ENCODE results near the gene GBE1.
A peak's percentile ranks its signal among the peaks of the same experiment; 100 is the strongest.

The GBE1 gene

DNA sequence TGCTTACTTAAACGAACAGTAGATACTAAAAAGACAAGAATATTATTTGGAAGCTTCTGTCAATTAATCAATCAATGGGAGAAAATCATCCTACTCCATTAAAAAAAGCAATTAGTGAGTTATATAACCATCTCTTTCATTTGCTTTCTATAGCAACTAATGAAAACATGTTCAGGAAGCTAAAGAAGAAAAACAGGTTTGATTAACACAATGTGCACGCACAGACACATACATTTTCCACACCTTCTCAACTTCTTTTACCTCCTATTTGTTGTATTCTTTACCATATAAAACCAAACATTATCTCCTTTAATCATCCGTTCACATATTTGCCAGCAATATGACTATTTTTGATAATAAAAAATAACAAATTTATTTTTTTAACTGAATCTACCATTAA lies 111.3 kb downstream of the GBE1 start:
- no peak for DNase-seq (ENCODE audit: insufficient read length, low spot score)
- TF ChIP-seq TAF1 (IDR thresholded peaks at IDR 0.05; ENCODE audit: low read depth, low read length), result no peak
- TF ChIP-seq SPI1 (IDR thresholded peaks at IDR 0.05; ENCODE audit: low read depth, low read length), result no peak
- TF ChIP-seq POLR2AphosphoS5 (IDR thresholded peaks at IDR 0.05; ENCODE audit: low read depth, low read length), result no peak
- TF ChIP-seq PAX5 (IDR thresholded peaks at IDR 0.05; ENCODE audit: insufficient read depth, low read length, severe bottlenecking), result no peak
- TF ChIP-seq POU2F2 (IDR thresholded peaks at IDR 0.05; ENCODE audit: low read depth, low read length), result no peak
- no peak for TF ChIP-seq POLR2A (IDR thresholded peaks at IDR 0.05; ENCODE audit: low read depth, low read length)
- no peak for FAIRE-seq

DNA sequence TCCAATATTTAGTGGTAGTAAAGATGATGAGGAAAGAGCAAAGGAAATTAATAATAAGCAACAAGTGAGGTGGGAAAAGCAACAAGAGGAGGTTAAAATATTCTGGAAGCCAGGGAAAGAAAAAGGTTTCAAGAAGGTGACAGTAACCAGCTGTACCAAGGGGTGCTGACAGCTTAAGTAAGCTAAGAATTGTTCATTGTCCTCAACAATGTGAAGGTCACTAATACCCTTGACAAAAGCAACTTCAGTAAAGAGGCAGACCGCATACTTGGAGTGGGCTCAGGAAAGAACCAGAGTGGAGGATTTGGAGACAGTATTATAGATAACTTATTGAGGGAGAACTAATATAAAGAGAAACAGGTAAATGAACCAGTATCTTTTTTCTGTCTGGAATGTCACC lies 116.2 kb downstream of the GBE1 start:
- FAIRE-seq, result no peak
- DNase-seq (ENCODE audit: insufficient read length, low spot score), result no peak
- TF ChIP-seq POLR2A (IDR thresholded peaks at IDR 0.05; ENCODE audit: low read depth, low read length) (no peak), POU2F2 (IDR thresholded peaks at IDR 0.05; ENCODE audit: low read depth, low read length) (no peak), PAX5 (IDR thresholded peaks at IDR 0.05; ENCODE audit: insufficient read depth, low read length, severe bottlenecking) (no peak), TAF1 (IDR thresholded peaks at IDR 0.05; ENCODE audit: low read depth, low read length) (no peak), POLR2AphosphoS5 (IDR thresholded peaks at IDR 0.05; ENCODE audit: low read depth, low read length) (no peak), SPI1 (IDR thresholded peaks at IDR 0.05; ENCODE audit: low read depth, low read length) (no peak)

DNA sequence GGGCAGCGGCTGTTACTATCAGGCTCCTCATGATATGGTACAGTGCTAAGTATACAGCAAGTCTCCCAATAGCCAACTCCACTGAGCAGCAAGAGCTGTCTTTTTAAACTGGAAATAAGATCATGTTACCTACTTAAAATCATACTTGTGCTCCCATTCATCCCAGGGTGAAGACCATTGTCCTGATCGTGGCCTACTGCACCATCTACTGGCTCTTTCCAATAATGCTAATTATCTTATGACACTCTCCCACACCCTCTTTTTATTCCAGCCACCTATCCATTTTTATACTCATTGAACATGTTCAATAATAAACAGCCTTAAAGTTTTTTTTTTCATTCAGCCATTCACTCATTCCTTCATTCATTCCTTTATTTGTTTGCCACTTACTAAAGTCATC lies 117.7 kb downstream of the GBE1 start:
- no peak for FAIRE-seq
- TF ChIP-seq POLR2A (IDR thresholded peaks at IDR 0.05; ENCODE audit: low read depth, low read length) (no peak), TAF1 (IDR thresholded peaks at IDR 0.05; ENCODE audit: low read depth, low read length) (no peak), PAX5 (IDR thresholded peaks at IDR 0.05; ENCODE audit: insufficient read depth, low read length, severe bottlenecking) (no peak)
- no peak for DNase-seq (ENCODE audit: insufficient read length, low spot score)

DNA sequence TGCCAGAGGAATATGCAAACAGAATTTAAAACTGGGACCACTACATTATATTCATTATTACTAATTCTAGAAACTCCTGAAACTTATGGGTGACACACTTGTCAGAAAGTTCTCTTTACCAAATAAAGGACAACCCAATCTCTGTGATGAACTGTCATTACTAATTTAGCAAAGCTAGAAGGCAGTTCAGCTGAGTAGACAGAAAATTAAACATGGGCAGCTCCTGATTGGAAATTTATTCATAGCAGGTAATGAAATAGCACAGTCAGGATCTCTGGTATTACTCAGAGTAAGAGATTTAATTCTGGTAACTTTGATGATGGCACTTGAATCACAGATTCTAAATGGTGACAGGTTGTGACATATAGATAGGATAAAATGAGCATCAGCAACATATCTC lies 123.0 kb downstream of the GBE1 start:
- no peak for DNase-seq (ENCODE audit: insufficient read length, low spot score)
- FAIRE-seq, result no peak
- TF ChIP-seq POU2F2 (IDR thresholded peaks at IDR 0.05; ENCODE audit: low read depth, low read length) (no peak), PAX5 (IDR thresholded peaks at IDR 0.05; ENCODE audit: insufficient read depth, low read length, severe bottlenecking) (no peak), TAF1 (IDR thresholded peaks at IDR 0.05; ENCODE audit: low read depth, low read length) (no peak), POLR2AphosphoS5 (IDR thresholded peaks at IDR 0.05; ENCODE audit: low read depth, low read length) (no peak), POLR2A (IDR thresholded peaks at IDR 0.05; ENCODE audit: low read depth, low read length) (no peak), SPI1 (IDR thresholded peaks at IDR 0.05; ENCODE audit: low read depth, low read length) (no peak)

DNA sequence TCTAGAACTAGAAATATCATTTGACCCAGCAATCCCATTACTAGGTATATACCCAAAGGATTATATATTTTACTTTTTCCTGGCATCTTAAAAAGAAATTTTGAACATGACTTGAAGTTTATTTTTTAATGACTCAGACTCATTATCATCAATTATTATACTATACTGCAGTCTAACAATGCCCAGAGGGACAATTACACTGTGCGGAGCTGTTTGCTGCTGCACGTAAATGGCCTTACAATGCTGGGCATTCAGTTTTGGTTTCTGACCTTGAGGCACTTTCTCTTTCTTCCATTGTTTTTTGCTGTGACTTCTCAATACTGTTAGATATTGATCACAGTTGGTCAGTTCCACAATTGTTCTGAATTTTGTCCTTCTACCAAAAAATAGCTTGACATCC lies 128.8 kb downstream of the GBE1 start:
- TF ChIP-seq POLR2A (IDR thresholded peaks at IDR 0.05; ENCODE audit: low read depth, low read length), result no peak
- TF ChIP-seq PAX5 (IDR thresholded peaks at IDR 0.05; ENCODE audit: insufficient read depth, low read length, severe bottlenecking), result no peak
- no peak for TF ChIP-seq POLR2AphosphoS5 (IDR thresholded peaks at IDR 0.05; ENCODE audit: low read depth, low read length)
- no peak for TF ChIP-seq SPI1 (IDR thresholded peaks at IDR 0.05; ENCODE audit: low read depth, low read length)
- TF ChIP-seq TAF1 (IDR thresholded peaks at IDR 0.05; ENCODE audit: low read depth, low read length), result no peak
- TF ChIP-seq POU2F2 (IDR thresholded peaks at IDR 0.05; ENCODE audit: low read depth, low read length), result no peak
- FAIRE-seq (peak; percentile 45), DNase-seq (ENCODE audit: insufficient read length, low spot score) (no peak)

DNA sequence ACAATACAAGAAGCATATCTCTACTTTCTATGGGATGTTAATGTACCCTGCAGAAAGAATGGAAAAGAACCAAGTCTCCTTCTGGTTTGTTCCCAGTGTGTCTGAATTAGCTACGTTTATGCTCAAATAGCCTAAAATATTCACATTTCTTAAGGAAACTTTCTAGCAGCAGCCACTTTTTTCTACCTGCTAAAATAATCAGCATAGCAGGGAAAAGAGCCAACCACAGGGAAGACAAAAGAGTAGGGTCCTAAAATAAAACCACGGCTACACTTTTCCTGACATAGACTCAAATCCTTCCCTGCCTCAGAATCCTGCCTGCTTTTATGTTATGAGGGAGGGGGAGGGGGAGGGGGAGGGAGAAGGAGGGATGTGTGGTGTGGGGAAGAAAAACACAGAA lies 136.7 kb downstream of the GBE1 start:
- FAIRE-seq, result no peak
- TF ChIP-seq POU2F2 (IDR thresholded peaks at IDR 0.05; ENCODE audit: low read depth, low read length) (no peak), PAX5 (IDR thresholded peaks at IDR 0.05; ENCODE audit: insufficient read depth, low read length, severe bottlenecking) (no peak), POLR2AphosphoS5 (IDR thresholded peaks at IDR 0.05; ENCODE audit: low read depth, low read length) (no peak), SPI1 (IDR thresholded peaks at IDR 0.05; ENCODE audit: low read depth, low read length) (no peak), POLR2A (IDR thresholded peaks at IDR 0.05; ENCODE audit: low read depth, low read length) (no peak), TAF1 (IDR thresholded peaks at IDR 0.05; ENCODE audit: low read depth, low read length) (no peak)
- no peak for DNase-seq (ENCODE audit: insufficient read length, low spot score)

DNA sequence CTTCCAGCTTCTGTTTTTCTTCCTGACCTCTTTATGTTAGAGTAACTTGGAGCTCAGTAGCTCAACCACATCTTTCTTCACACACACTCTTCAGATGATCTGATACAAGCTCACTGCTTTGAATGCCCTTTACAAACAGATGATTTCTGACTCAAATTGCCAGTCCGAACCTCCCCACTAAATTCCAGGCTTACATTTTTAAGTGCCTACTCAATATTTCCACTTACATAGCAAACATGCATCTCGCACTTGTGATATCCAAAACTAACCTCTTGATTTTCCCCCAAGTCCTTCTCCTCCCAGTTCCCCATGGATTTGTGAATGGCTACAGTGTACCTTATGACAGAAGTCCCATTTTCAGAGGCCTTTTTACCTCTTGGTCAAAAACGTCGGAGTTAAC lies 139.1 kb downstream of the GBE1 start:
- TF ChIP-seq POU2F2 (IDR thresholded peaks at IDR 0.05; ENCODE audit: low read depth, low read length), result no peak
- no peak for TF ChIP-seq PAX5 (IDR thresholded peaks at IDR 0.05; ENCODE audit: insufficient read depth, low read length, severe bottlenecking)
- no peak for TF ChIP-seq POLR2AphosphoS5 (IDR thresholded peaks at IDR 0.05; ENCODE audit: low read depth, low read length)
- TF ChIP-seq TAF1 (IDR thresholded peaks at IDR 0.05; ENCODE audit: low read depth, low read length), result no peak
- no peak for TF ChIP-seq SPI1 (IDR thresholded peaks at IDR 0.05; ENCODE audit: low read depth, low read length)
- TF ChIP-seq POLR2A (IDR thresholded peaks at IDR 0.05; ENCODE audit: low read depth, low read length), result no peak
- DNase-seq (ENCODE audit: insufficient read length, low spot score) (no peak), FAIRE-seq (no peak)

DNA sequence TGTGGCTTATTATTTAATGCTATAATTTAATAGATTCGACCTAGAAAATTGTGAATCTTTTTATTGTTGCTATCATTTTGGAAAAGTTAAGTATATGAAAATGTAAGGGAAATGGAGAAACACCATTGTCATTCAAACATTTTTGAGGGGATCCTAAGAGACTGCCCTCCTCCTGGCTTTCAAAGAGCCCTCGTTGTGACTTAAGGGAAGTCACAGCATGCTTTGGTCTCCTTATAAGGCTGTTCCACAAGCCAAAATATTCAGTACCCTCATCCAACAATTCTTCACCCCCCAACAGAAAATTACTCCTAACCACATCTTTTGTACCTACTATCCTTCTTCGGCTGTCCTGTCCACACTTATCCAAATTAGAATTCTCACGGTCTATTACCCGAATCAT lies 140.2 kb downstream of the GBE1 start:
- no peak for FAIRE-seq
- DNase-seq (ENCODE audit: insufficient read length, low spot score), result no peak
- TF ChIP-seq PAX5 (IDR thresholded peaks at IDR 0.05; ENCODE audit: insufficient read depth, low read length, severe bottlenecking), result no peak
- no peak for TF ChIP-seq POLR2A (IDR thresholded peaks at IDR 0.05; ENCODE audit: low read depth, low read length)
- TF ChIP-seq POU2F2 (IDR thresholded peaks at IDR 0.05; ENCODE audit: low read depth, low read length), result no peak
- TF ChIP-seq TAF1 (IDR thresholded peaks at IDR 0.05; ENCODE audit: low read depth, low read length), result no peak
- no peak for TF ChIP-seq POLR2AphosphoS5 (IDR thresholded peaks at IDR 0.05; ENCODE audit: low read depth, low read length)
- no peak for TF ChIP-seq SPI1 (IDR thresholded peaks at IDR 0.05; ENCODE audit: low read depth, low read length)

DNA sequence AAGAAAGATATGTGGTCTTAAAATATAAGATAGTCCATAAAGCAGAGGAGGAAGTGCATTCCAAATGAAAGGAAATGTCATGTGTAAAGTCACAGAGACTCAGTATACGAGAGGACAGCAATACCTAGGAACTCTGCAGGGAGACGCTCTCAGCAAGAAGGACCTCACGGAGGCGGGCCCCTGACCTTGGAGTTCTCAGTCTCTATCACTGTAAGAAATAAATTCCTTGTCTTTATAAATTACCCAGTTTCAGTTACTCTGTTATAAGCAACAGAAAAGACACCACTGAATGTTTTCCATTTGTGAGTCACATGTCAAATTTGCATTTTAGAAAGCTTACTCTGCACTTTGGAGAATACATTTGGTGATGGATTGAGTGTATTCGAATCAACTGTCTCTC lies 140.6 kb downstream of the GBE1 start:
- TF ChIP-seq SPI1 (IDR thresholded peaks at IDR 0.05; ENCODE audit: low read depth, low read length) (no peak), POLR2A (IDR thresholded peaks at IDR 0.05; ENCODE audit: low read depth, low read length) (no peak), POU2F2 (IDR thresholded peaks at IDR 0.05; ENCODE audit: low read depth, low read length) (no peak)
- DNase-seq (ENCODE audit: insufficient read length, low spot score) (no peak), FAIRE-seq (no peak)

DNA sequence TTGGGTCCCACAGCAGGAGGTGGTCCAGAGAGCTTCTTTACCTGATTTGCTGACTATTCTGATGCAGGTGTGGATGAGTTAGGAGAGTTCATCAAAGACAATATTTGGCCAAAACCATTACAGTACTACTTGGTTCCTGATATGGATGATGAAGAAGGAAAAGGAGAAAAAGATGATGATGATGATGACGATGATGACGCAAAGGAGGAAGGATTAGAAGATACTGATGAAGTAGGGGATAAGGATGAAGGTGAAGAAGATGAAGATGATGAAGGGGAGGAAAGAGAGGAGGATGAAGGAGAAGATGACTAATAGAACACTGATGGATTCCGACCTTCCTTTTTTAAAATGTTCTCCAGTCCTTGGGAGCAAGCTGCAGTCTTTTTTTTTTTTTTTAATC lies 148.7 kb downstream of the GBE1 start:
- FAIRE-seq, result no peak
- TF ChIP-seq POLR2A (IDR thresholded peaks at IDR 0.05; ENCODE audit: low read depth, low read length) (no peak), TAF1 (IDR thresholded peaks at IDR 0.05; ENCODE audit: low read depth, low read length) (no peak), POLR2AphosphoS5 (IDR thresholded peaks at IDR 0.05; ENCODE audit: low read depth, low read length) (no peak), SPI1 (IDR thresholded peaks at IDR 0.05; ENCODE audit: low read depth, low read length) (no peak), PAX5 (IDR thresholded peaks at IDR 0.05; ENCODE audit: insufficient read depth, low read length, severe bottlenecking) (no peak), POU2F2 (IDR thresholded peaks at IDR 0.05; ENCODE audit: low read depth, low read length) (no peak)

More for the DNA sequence above, 148.7 kb downstream of the GBE1 start:
- DNase-seq (ENCODE audit: insufficient read length, low spot score), result no peak

Data from GM12891 (cell line).